Kidney tubule cell (primary cell): ENCODE data around the gene RB1.
"Not testable (repeated sequence)": the region's sequence is repeated elsewhere in the genome, so short reads cannot be mapped to it uniquely, and the experiment has no call there.

Experiments used
- DNase-seq: peaks from one replicate; pipeline ENCODE4 v3.0.0-alpha.2; 2018; ENCODE audit warnings: low spot score

Gene RB1

GRCh38 chr13:48349525-48349924 is 46.0 kb downstream of the RB1 start:
- no peak for DNase-seq

GRCh38 chr13:48353590-48353989 is 50.0 kb downstream of the RB1 start:
- DNase-seq = no peak

- not testable (repeated sequence) for DNase-seq
Observed at GRCh38 chr13:48355524-48355923, 52.0 kb downstream of the RB1 start.

GRCh38 chr13:48356750-48357149 is 53.2 kb downstream of the RB1 start:
- DNase-seq = no peak

- DNase-seq = no peak
Observed at GRCh38 chr13:48369988-48370387, 66.4 kb downstream of the RB1 start.

GRCh38 chr13:48370815-48371214 is 67.3 kb downstream of the RB1 start:
- DNase-seq = no peak

GRCh38 chr13:48377857-48378256 is 74.3 kb downstream of the RB1 start:
- no peak for DNase-seq

- DNase-seq = no peak
Observed at GRCh38 chr13:48380581-48380980, 77.0 kb downstream of the RB1 start.

- DNase-seq = no peak
Observed at GRCh38 chr13:48383384-48383783, 79.8 kb downstream of the RB1 start.

- DNase-seq = no peak
Observed at GRCh38 chr13:48386816-48387215, 83.3 kb downstream of the RB1 start.

- no peak for DNase-seq
Observed at GRCh38 chr13:48391257-48391656, 87.7 kb downstream of the RB1 start.

- no peak for DNase-seq
Observed at GRCh38 chr13:48393030-48393697, 89.6 kb downstream of the RB1 start.

GRCh38 chr13:48393698-48394085 is 90.1 kb downstream of the RB1 start:
- DNase-seq = no peak

GRCh38 chr13:48397744-48398143 is 94.2 kb downstream of the RB1 start:
- DNase-seq = no peak

- DNase-seq = peak; percentile 65
Observed at GRCh38 chr13:48398450-48399095, 95.0 kb downstream of the RB1 start.

- DNase-seq = no peak
Observed at GRCh38 chr13:48400090-48400694, 96.6 kb downstream of the RB1 start.

GRCh38 chr13:48400850-48401291 is 97.3 kb downstream of the RB1 start:
- peak; percentile 56 for DNase-seq

- DNase-seq = no peak
Observed at GRCh38 chr13:48401480-48401879, 97.9 kb downstream of the RB1 start.

GRCh38 chr13:48402325-48402932 is 98.9 kb downstream of the RB1 start:
- DNase-seq = no peak

GRCh38 chr13:48403151-48403631 is 99.6 kb downstream of the RB1 start:
- DNase-seq = no peak

GRCh38 chr13:48403913-48404312 is 100.4 kb downstream of the RB1 start:
- no peak for DNase-seq

- no peak for DNase-seq
Observed at GRCh38 chr13:48404952-48405351, 101.4 kb downstream of the RB1 start.

GRCh38 chr13:48405875-48406274 is 102.3 kb downstream of the RB1 start:
- no peak for DNase-seq
